H1 (cell line): Measurements from ENCODE around the gene FSTL4.

Source experiments
- CBX8 ChIP-seq: fragments of 300-800, 300-1000 bp; sonication (generic); IDR thresholded peaks from 2 replicates; pipeline ENCODE4 v1.7.1; 2016; ENCODE audit warnings: low read depth, low read length, borderline replicate concordance
- CTBP2 ChIP-seq: IDR thresholded peaks from 2 replicates; pipeline ENCODE4 v1.7.0; 2011; ENCODE audit warnings: borderline replicate concordance, mild to moderate bottlenecking, moderate library complexity, mixed read lengths, low read length; ENCODE audit not compliant: insufficient read depth, insufficient read length
- CTCF ChIP-seq, 3 experiments: IDR thresholded peaks; 1 replicate in 2 of 3; 2 replicates in 1 of 3; pipeline versions ENCODE4 v1.5.1 to v1.6.1; 2011; ENCODE audit warnings: low read length in 3 of 3, mild to moderate bottlenecking in 3 of 3, inconsistent platforms in 2 of 3, low read depth in 1 of 3, moderate library complexity in 1 of 3; ENCODE audit not compliant: insufficient read depth in 1 of 3; ENCODE audit errors: control extremely low read depth in 1 of 3
- EP300 ChIP-seq, 2 experiments: IDR thresholded peaks; 1 replicate in 1 of 2; 2 replicates in 1 of 2; pipeline ENCODE4 v1.6.1; 2011 to 2012; ENCODE audit warnings: low read depth in 2 of 2, low read length in 2 of 2, mild to moderate bottlenecking in 2 of 2, borderline replicate concordance in 1 of 2, inconsistent platforms in 1 of 2, moderate library complexity in 1 of 2
- POLR2AphosphoS5 ChIP-seq: IDR thresholded peaks from 2 replicates; pipeline ENCODE4 v1.6.1; 2011; ENCODE audit warnings: low read depth, low read length

DNA sequence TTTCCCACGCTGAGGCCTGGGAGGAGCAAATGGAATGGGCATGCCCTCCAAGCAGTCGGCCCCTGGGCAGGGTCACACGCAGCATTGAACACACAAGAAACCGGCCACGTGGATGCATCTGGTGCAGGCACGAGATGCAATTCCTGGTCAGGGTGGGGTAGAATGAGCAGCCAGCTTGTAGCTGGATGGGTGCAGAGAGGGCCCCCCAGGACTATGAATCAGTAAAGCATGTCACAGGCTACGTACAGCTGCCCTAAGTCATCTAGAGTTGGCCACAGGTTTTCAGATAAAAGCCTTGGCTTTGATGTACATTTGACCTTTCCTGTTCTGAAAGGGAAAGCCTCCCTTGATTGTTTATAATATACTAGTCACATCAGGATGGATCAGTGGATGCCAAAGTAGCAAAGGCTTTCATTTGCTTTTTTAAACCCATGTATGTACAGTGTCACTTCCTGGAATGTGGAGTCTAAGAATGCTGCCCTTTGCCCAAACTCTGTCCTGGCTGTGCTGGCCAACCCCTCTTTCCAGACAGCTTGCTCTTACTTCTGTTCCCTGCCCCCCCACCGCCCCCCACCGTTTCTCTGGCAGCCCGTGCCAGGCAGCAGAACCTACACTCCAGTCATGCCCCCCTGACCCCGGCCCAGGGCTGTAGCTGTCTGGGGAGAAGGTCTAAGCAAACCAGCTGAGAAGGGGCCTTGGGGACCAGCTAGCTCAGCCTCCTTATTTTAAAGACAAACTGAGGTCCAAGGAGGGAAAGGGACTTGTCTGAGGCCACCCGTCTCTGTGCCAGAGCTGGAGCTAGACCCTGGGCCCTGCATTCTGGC is 391.3 kb downstream of the FSTL4 start:
- no peak for TF ChIP-seq CTBP2
- no peak for TF ChIP-seq POLR2AphosphoS5
- TF ChIP-seq CBX8, result no peak
- no peak for TF ChIP-seq CTCF (IDR thresholded peaks at IDR 0.05; ENCODE audit: control extremely low read depth in 1 of 3, insufficient read depth in 1 of 3, low read depth in 1 of 3, low read length in 3 of 3)
- no peak for TF ChIP-seq EP300 (IDR thresholded peaks at IDR 0.05; ENCODE audit: borderline replicate concordance in 1 of 2, low read depth in 2 of 2, low read length in 2 of 2)
